A549 (cell line): ENCODE measurements around the gene CHTOP. TPM values are rescaled to one million over a fixed set of nuclear protein-coding genes. Genes with fewer than 3 reads are reported as not detected.

Experiments
- ATAC-seq, 2 experiments: fragments of 200-7000 bp in 1 of 2; fragments of >200 bp in 1 of 2; cut with Nextera tagmentation in 1 of 2; cut with Tn5 transposase in 1 of 2; 3 replicates each; pipeline versions ENCODE4 v1.8.0 to v1.9.1; 2018 to 2020; ENCODE audit warnings: mild to moderate bottlenecking in 1 of 2, moderate library complexity in 1 of 2
- CTCF ChIA-PET: fragments of 300-600 bp; sonication (Branson Sonifier 250); formaldehyde crosslinking; extraction: SDS; loops from one replicate; lab custom pipeline; 2021; ENCODE audit warnings: antibody characterized with exemption, inconsistent platforms; lab: Yijun Ruan, JAX
- POLR2A ChIA-PET: fragments of 350-600 bp; formaldehyde crosslinking; extraction: SDS; loops from one replicate; lab custom pipeline; 2021; ENCODE audit warnings: antibody characterized with exemption, inconsistent platforms; lab: Yijun Ruan, JAX
- DNase-seq, 2 experiments: peaks; one replicate each; pipeline versions ENCODE4 v3.0.0 to v3.0.0-alpha.2; 2011 to 2016; ENCODE audit warnings: low read depth in 1 of 2, low spot score in 1 of 2
- FAIRE-seq: peaks from 2 replicates; lab custom pipeline; 2011; peaks lifted over from hg19 to GRCh38; lab: Jason Lieb, UNC
- H3K27ac ChIP-seq, 2 experiments: fragments of >200 bp; sonication (Bioruptor Twin); formaldehyde crosslinking; 3 replicates each; pipeline ENCODE4 v1.5.1; 2016 to 2017
- H3K4me1 ChIP-seq: fragments of >200 bp; sonication (Bioruptor Twin); formaldehyde crosslinking; 3 replicates; pipeline ENCODE4 v1.6.1; 2016
- H3K4me2 ChIP-seq: fragments of >200 bp; sonication (Bioruptor Twin); formaldehyde crosslinking; 3 replicates; pipeline ENCODE4 v1.6.1; 2016
- H3K4me3 ChIP-seq: fragments of >200 bp; sonication (Bioruptor Twin); formaldehyde crosslinking; 3 replicates; pipeline ENCODE4 v1.5.1; 2016
- H3K9me3 ChIP-seq: fragments of >200 bp; sonication (Bioruptor Twin); formaldehyde crosslinking; 3 replicates; pipeline ENCODE4 v1.6.1; 2016
- ATOH8 ChIP-seq: fragments of 250-450 bp; sonication (Bioruptor Pico); IDR thresholded peaks from 2 replicates; pipeline ENCODE4 v1.5.0; 2020; ENCODE audit warnings: low read depth, mild to moderate bottlenecking, moderate library complexity
- BCL3 ChIP-seq: fragments of >200 bp; sonication (Bioruptor Twin); formaldehyde crosslinking; IDR thresholded peaks from 3 replicates; pipeline ENCODE4 v1.6.1; 2016
- BHLHE40 ChIP-seq: IDR thresholded peaks from 2 replicates; pipeline ENCODE4 v1.6.1; 2012; ENCODE audit warnings: low read depth, low read length, inconsistent platforms
- CBX2 ChIP-seq: fragments of 200-600 bp; sonication (generic); IDR thresholded peaks from 2 replicates; pipeline ENCODE4 v1.6.1; 2016; ENCODE audit warnings: low read depth, mild to moderate bottlenecking, borderline replicate concordance
- CBX8 ChIP-seq: fragments of 200-600 bp; sonication (generic); IDR thresholded peaks from 2 replicates; pipeline ENCODE4 v1.6.1; 2016
- CEBPB ChIP-seq, 2 experiments: fragments of >200 bp in 1 of 2; sonication (Bioruptor Twin) in 1 of 2; formaldehyde crosslinking in 1 of 2; IDR thresholded peaks; 2 replicates each; pipeline ENCODE4 v1.6.1; 2012 to 2016
- CHD2 ChIP-seq: fragments of 150-350 bp; IDR thresholded peaks from 2 replicates; pipeline ENCODE4 v1.6.1; 2014; ENCODE audit warnings: low read length; ENCODE audit not compliant: partially characterized antibody
- E2F6 ChIP-seq: IDR thresholded peaks from 2 replicates; pipeline ENCODE4 v1.6.1; 2012; ENCODE audit warnings: low read depth, borderline replicate concordance
- EHF ChIP-seq: fragments of 250-450 bp; sonication (Bioruptor Pico); IDR thresholded peaks from 2 replicates; pipeline ENCODE4 v1.5.0; 2020; ENCODE audit warnings: mild to moderate bottlenecking
- EHMT2 ChIP-seq: fragments of 200-600 bp; sonication (generic); IDR thresholded peaks from 2 replicates; pipeline ENCODE4 v1.6.1; 2016; ENCODE audit warnings: antibody characterized with exemption, low read depth, mild to moderate bottlenecking, moderate library complexity
- ELK1 ChIP-seq: fragments of 150-350 bp; IDR thresholded peaks from 2 replicates; pipeline ENCODE4 v1.6.1; 2014; ENCODE audit warnings: low read depth, mild to moderate bottlenecking, low read length
- EP300 ChIP-seq, 2 experiments: fragments of >200 bp; sonication (Bioruptor Twin); formaldehyde crosslinking; IDR thresholded peaks; 2 replicates in 1 of 2; 3 replicates in 1 of 2; pipeline ENCODE4 v1.6.1; 2016 to 2017
- ESRRA ChIP-seq: fragments of 150-350 bp; IDR thresholded peaks from 2 replicates; pipeline ENCODE4 v1.6.1; 2014; ENCODE audit warnings: mild to moderate bottlenecking, low read length, borderline replicate concordance
- FOSB ChIP-seq: fragments of 250-450 bp; sonication (Bioruptor Pico); IDR thresholded peaks from 2 replicates; pipeline ENCODE4 v1.5.0; 2020; ENCODE audit warnings: mild to moderate bottlenecking, moderate library complexity
- FOSL2 ChIP-seq, 2 experiments: fragments of 450-650 bp in 1 of 2; fragments of >200 bp in 1 of 2; sonication (Bioruptor Twin) in 1 of 2; formaldehyde crosslinking; IDR thresholded peaks; 2 replicates each; pipeline versions ENCODE4 v1.5.0 to v1.6.1; 2016 to 2020; ENCODE audit warnings: mild to moderate bottlenecking in 1 of 2, moderate library complexity in 1 of 2
- GATA3 ChIP-seq: IDR thresholded peaks from 2 replicates; pipeline ENCODE4 v1.6.1; 2012; ENCODE audit warnings: borderline replicate concordance
- HES2 ChIP-seq: fragments of >200 bp; sonication (Bioruptor Twin); formaldehyde crosslinking; IDR thresholded peaks from 2 replicates; pipeline ENCODE4 v1.6.1; 2016
- HEYL ChIP-seq: fragments of 250-450 bp; sonication (Bioruptor Pico); IDR thresholded peaks from 2 replicates; pipeline ENCODE4 v1.8.0; 2021; ENCODE audit warnings: mild to moderate bottlenecking, moderate library complexity
- HMGXB4 ChIP-seq: fragments of 250-450 bp; sonication (Bioruptor Pico); IDR thresholded peaks from 2 replicates; pipeline ENCODE4 v1.5.0; 2021; ENCODE audit warnings: mild to moderate bottlenecking, moderate library complexity, borderline replicate concordance
- HOXB13 ChIP-seq: fragments of 250-450 bp; sonication (Bioruptor Pico); IDR thresholded peaks from 2 replicates; pipeline ENCODE4 v1.5.0; 2020; ENCODE audit warnings: low read depth, mild to moderate bottlenecking, moderate library complexity
- MAX ChIP-seq: IDR thresholded peaks from 2 replicates; pipeline ENCODE4 v1.6.1; 2012
- MYC ChIP-seq: IDR thresholded peaks from 2 replicates; pipeline ENCODE4 v1.6.1; 2012; ENCODE audit warnings: mild to moderate bottlenecking, inconsistent platforms, low read length, improper control_type of control experiment, borderline replicate concordance
- NR3C1 ChIP-seq: fragments of >200 bp; sonication (Bioruptor Twin); formaldehyde crosslinking; IDR thresholded peaks from 3 replicates; pipeline ENCODE4 v1.6.1; 2017
- PBX3 ChIP-seq: IDR thresholded peaks from 2 replicates; pipeline ENCODE4 v1.6.1; 2012
- PHF8 ChIP-seq: fragments of 200-600 bp; sonication (generic); IDR thresholded peaks from 2 replicates; pipeline ENCODE4 v1.6.1; 2016; ENCODE audit warnings: low read depth, mild to moderate bottlenecking, antibody characterized with exemption, moderate library complexity, borderline replicate concordance
- POLR2AphosphoS2 ChIP-seq: conservative IDR thresholded peaks from 2 replicates; pipeline ENCODE4 v1.6.1; 2012; ENCODE audit warnings: low read length, improper control_type of control experiment, inconsistent platforms
- RAD21 ChIP-seq, 2 experiments: fragments of >200 bp in 1 of 2; sonication (Bioruptor Twin) in 1 of 2; formaldehyde crosslinking in 1 of 2; IDR thresholded peaks in 1 of 2; conservative IDR thresholded peaks in 1 of 2; 2 replicates in 1 of 2; 3 replicates in 1 of 2; pipeline ENCODE4 v1.6.1; 2012 to 2018; ENCODE audit warnings: inconsistent platforms in 1 of 2
- RCOR1 ChIP-seq: fragments of 150-350 bp; IDR thresholded peaks from 2 replicates; pipeline ENCODE4 v1.6.1; 2014; ENCODE audit warnings: antibody characterized with exemption, low read length, low read depth
- RNF2 ChIP-seq: fragments of 200-600 bp; sonication (generic); IDR thresholded peaks from 2 replicates; pipeline ENCODE4 v1.6.1; 2016; ENCODE audit warnings: low read depth, mild to moderate bottlenecking, antibody characterized with exemption, moderate library complexity, borderline replicate concordance
- SREBF2 ChIP-seq: fragments of 450-650 bp; IDR thresholded peaks from 2 replicates; pipeline ENCODE4 v1.6.1; 2014; ENCODE audit warnings: mild to moderate bottlenecking, moderate library complexity
- TFCP2L1 ChIP-seq: fragments of 250-450 bp; sonication (Bioruptor Pico); IDR thresholded peaks from 2 replicates; pipeline ENCODE4 v1.5.0; 2021; ENCODE audit warnings: mild to moderate bottlenecking
- ZFP36 ChIP-seq: fragments of 450-650 bp; IDR thresholded peaks from 2 replicates; pipeline ENCODE4 v1.6.1; 2014; ENCODE audit warnings: borderline replicate concordance; ENCODE audit not compliant: partially characterized antibody
- WGBS: methylation state at CpG from one replicate; pipeline ENCODE4 v1.1.6; 2017; ENCODE audit errors: missing lambda C conversion rate; 5-methylcytosine and 5-hydroxymethylcytosine counted together
- polyA plus RNA-seq, 4 experiments: library from polyadenylated mRNA; depleted of rRNA in 3 of 4; stranded (reverse); fragments of >200 nt; fragmentation: RNase III in 1 of 4; extraction: RNeasy Plus Mini Kit Qiagen cat#74134 plus additional on column Dnase treatment in 1 of 4; gene quantifications; 2 replicates in 3 of 4; 3 replicates in 1 of 4; pipeline ENCODE4 v1.2.3, GENCODE V29; 2011 to 2017

The CHTOP gene
- polyA plus RNA-seq, 2 of the 4 experiments (the other 2 are of a cell fraction): 79.2 to 98.1 TPM

GRCh38 chr1:153658400-153659174 lies 24.7 kb downstream of the CHTOP start, which contains the start of gene SNAPIN:
Gene SNAPIN (plus strand): TSS chr1:153658703. CDS start chr1:153658744, 41 bp downstream.
- DNase-seq: peak; percentile 88 to 91
- no peaks in the 10 kb centered on the region for H3K9me3 ChIP-seq
- peak within 1 kb of the TSS; percentile 89 for H3K4me2 ChIP-seq
- peak; percentile 96 to 99 for ATAC-seq
- peak within 1 kb of the TSS; percentile 86 to 94 for H3K27ac ChIP-seq
- H3K4me1 ChIP-seq: peaks cover 12% of the 10 kb centered on the region; the same call in 2 of the 3 replicates
- no peak for FAIRE-seq
- peak within 1 kb of the TSS; percentile 69 for H3K4me3 ChIP-seq
- CTCF ChIA-PET: interaction anchor here (0.6 to 2.1 kb wide), 12 partner anchors 9 to 1549 kb away, joined by 3 to 14 read pairs (median 4); partner anchors contain the start of genes S100A13 and THBS3
- POLR2A ChIA-PET: interaction anchor here (0.6 to 1.6 kb wide), 7 partner anchors 11 to 332 kb away, joined by 3 to 6 read pairs (median 4); partner anchors contain the start of genes CHTOP, CREB3L4, INTS3 and S100A6
- WGBS: 3% methylated on average over 42 of the region's 53 CpGs
- TF ChIP-seq MYC: 0 out of 2 replicates have a peak, but pooled peaks have one; percentile 30
- no peak for TF ChIP-seq POLR2AphosphoS2
- TF ChIP-seq BCL3: peak; percentile 75; the same call in 1 of the 3 replicates
- no peak for TF ChIP-seq RCOR1
- TF ChIP-seq HEYL: no peak
- no peak for TF ChIP-seq EHMT2
- TF ChIP-seq BHLHE40: no peak
- TF ChIP-seq PBX3: no peak
- no peak for TF ChIP-seq FOSL2 (IDR thresholded peaks at IDR 0.05)
- no peak for TF ChIP-seq FOSL2 (CRISPR knock-in tag; IDR thresholded peaks at IDR 0.05)
- TF ChIP-seq HMGXB4 (CRISPR knock-in tag): no peak
- no peak for TF ChIP-seq RNF2
- TF ChIP-seq ZFP36: no peak
- TF ChIP-seq ELK1: no peak
- TF ChIP-seq NR3C1: no peak
- no peak for TF ChIP-seq HES2
- TF ChIP-seq PHF8: peak; percentile 89
- TF ChIP-seq TFCP2L1 (CRISPR knock-in tag): no peak
- TF ChIP-seq FOSB: no peak
- TF ChIP-seq GATA3: no peak
- peak; percentile 8; the same call in 1 of the 2 replicates for TF ChIP-seq HOXB13
- TF ChIP-seq CEBPB (IDR thresholded peaks at IDR 0.05): no peak
- no peak for TF ChIP-seq CHD2
- TF ChIP-seq EHF: no peak
- TF ChIP-seq E2F6: peak; percentile 27; the same call in 1 of the 2 replicates
- no peak for TF ChIP-seq CBX2
- 0 out of 2 replicates have a peak, but pooled peaks have one; percentile 26 for TF ChIP-seq ATOH8 (CRISPR knock-in tag)
- no peak for TF ChIP-seq SREBF2
- no peak for TF ChIP-seq ESRRA
- TF ChIP-seq RAD21 (conservative IDR thresholded peaks at IDR 0.05 in 1 of 2, IDR thresholded peaks at IDR 0.05 in 1 of 2): no peak
- no peak for TF ChIP-seq EP300 (IDR thresholded peaks at IDR 0.05)
- peak; percentile 28; the same call in 1 of the 2 replicates for TF ChIP-seq MAX
- no peak for TF ChIP-seq CBX8
